Mesenchymal stem cell (in vitro differentiated cells and primary cell): ENCODE results near the gene DOCK8.

Experiments
- DNase-seq: peaks from one replicate; pipeline ENCODE4 v3.0.0-alpha.2; 2013
- H2AFZ ChIP-seq: one replicate; pipeline ENCODE4 v1.6.1; 2013; ENCODE audit warnings: low read depth, mild to moderate bottlenecking, control low read depth, inconsistent platforms, low read length, moderate library complexity
- H2AK5ac ChIP-seq: 2 replicates; pipeline ENCODE4 v1.6.1; 2013; ENCODE audit warnings: low read length, moderate library complexity, mild to moderate bottlenecking, inconsistent platforms; ENCODE audit not compliant: severe bottlenecking
- H2BK120ac ChIP-seq: one replicate; pipeline ENCODE4 v1.6.1; 2013; ENCODE audit warnings: low read depth, mild to moderate bottlenecking, inconsistent platforms, low read length, moderate library complexity
- H2BK12ac ChIP-seq, 2 experiments: one replicate each; pipeline ENCODE4 v1.6.1; 2013; ENCODE audit warnings: inconsistent platforms in 2 of 2, low read length in 2 of 2, mild to moderate bottlenecking in 2 of 2, moderate library complexity in 2 of 2, control low read depth in 1 of 2
- H2BK15ac ChIP-seq: one replicate; pipeline ENCODE4 v1.6.1; 2013; ENCODE audit warnings: mild to moderate bottlenecking, low read depth, inconsistent platforms; ENCODE audit not compliant: poor library complexity, severe bottlenecking
- H2BK5ac ChIP-seq: 2 replicates; pipeline ENCODE4 v1.6.1; 2013; ENCODE audit warnings: low read depth, mild to moderate bottlenecking, low read length, control low read depth, inconsistent platforms; ENCODE audit not compliant: poor library complexity, severe bottlenecking
- H3K14ac ChIP-seq, 2 experiments: one replicate each; pipeline ENCODE4 v1.6.1; 2013; ENCODE audit warnings: inconsistent platforms in 2 of 2, low read length in 2 of 2, control low read depth in 1 of 2, mild to moderate bottlenecking in 1 of 2, moderate library complexity in 1 of 2
- H3K18ac ChIP-seq, 2 experiments: one replicate each; pipeline ENCODE4 v1.6.1; 2013; ENCODE audit warnings: inconsistent platforms in 2 of 2, low read length in 2 of 2, control low read depth in 1 of 2, low read depth in 1 of 2, mild to moderate bottlenecking in 1 of 2
- H3K23ac ChIP-seq, 2 experiments: one replicate each; pipeline ENCODE4 v1.6.1; 2013; ENCODE audit warnings: inconsistent platforms in 2 of 2, low read length in 2 of 2, mild to moderate bottlenecking in 2 of 2, moderate library complexity in 2 of 2, control low read depth in 1 of 2
- H3K27ac ChIP-seq: 2 replicates; pipeline ENCODE4 v1.5.1; 2013; ENCODE audit warnings: mild to moderate bottlenecking, moderate library complexity, low read length, control low read depth, inconsistent platforms; ENCODE audit not compliant: poor library complexity, severe bottlenecking
- H3K27me3 ChIP-seq, 2 experiments: 2 replicates each; pipeline versions ENCODE4 v1.6.1 to v1.7.0; 2013; ENCODE audit warnings: low read length in 2 of 2, mild to moderate bottlenecking in 2 of 2, moderate library complexity in 2 of 2, control low read depth in 1 of 2, inconsistent platforms in 1 of 2; ENCODE audit not compliant: control insufficient read depth in 1 of 2, insufficient read depth in 1 of 2
- H3K36me3 ChIP-seq, 2 experiments: 2 replicates each; pipeline versions ENCODE4 v1.6.1 to v1.7.0; 2013; ENCODE audit warnings: low read length in 2 of 2, control low read depth in 1 of 2, inconsistent platforms in 1 of 2, low read depth in 1 of 2, mild to moderate bottlenecking in 1 of 2; ENCODE audit not compliant: insufficient read depth in 2 of 2, control insufficient read depth in 1 of 2
- H3K4ac ChIP-seq, 2 experiments: one replicate each; pipeline ENCODE4 v1.6.1; 2013; ENCODE audit warnings: inconsistent platforms in 2 of 2, low read length in 2 of 2, mild to moderate bottlenecking in 2 of 2, moderate library complexity in 2 of 2, control low read depth in 1 of 2, low read depth in 1 of 2
- H3K4me1 ChIP-seq: 2 replicates; pipeline ENCODE4 v1.6.1; 2013; ENCODE audit warnings: low read depth, low read length, control low read depth; ENCODE audit not compliant: control insufficient read depth, insufficient read depth
- H3K4me2 ChIP-seq: 2 replicates; pipeline ENCODE4 v1.6.1; 2013; ENCODE audit warnings: low read length, mild to moderate bottlenecking, inconsistent platforms; ENCODE audit not compliant: poor library complexity, severe bottlenecking
- H3K4me3 ChIP-seq, 2 experiments: 2 replicates each; pipeline versions ENCODE4 v1.5.1 to v1.7.0; 2013; ENCODE audit warnings: low read length in 2 of 2, mild to moderate bottlenecking in 2 of 2, control low read depth in 1 of 2, low read depth in 1 of 2; ENCODE audit not compliant: insufficient read depth in 1 of 2
- H3K79me1 ChIP-seq: replicated peaks from 2 replicates; pipeline ENCODE4 v1.6.1; 2013; ENCODE audit warnings: mild to moderate bottlenecking, control low read depth, low read length, inconsistent platforms; ENCODE audit not compliant: poor library complexity, severe bottlenecking
- H3K9ac ChIP-seq: 2 replicates; pipeline ENCODE4 v1.7.0; 2013; ENCODE audit warnings: mild to moderate bottlenecking, low read length, moderate library complexity
- H3K9me3 ChIP-seq: 2 replicates; pipeline ENCODE4 v1.7.0; 2013; ENCODE audit warnings: mild to moderate bottlenecking, low read length; ENCODE audit not compliant: control insufficient read depth
- H4K8ac ChIP-seq: one replicate; pipeline ENCODE4 v1.6.1; 2013; ENCODE audit warnings: inconsistent platforms, mild to moderate bottlenecking, low read length, moderate library complexity
- H4K91ac ChIP-seq: one replicate; pipeline ENCODE4 v1.6.1; 2013; ENCODE audit warnings: mild to moderate bottlenecking, low read length, inconsistent platforms
- WGBS: methylation state at CpG from one replicate; pipeline ENCODE4 v1.1.7; 2013; ENCODE audit warnings: mixed read lengths; 5-methylcytosine and 5-hydroxymethylcytosine counted together

Gene DOCK8

GRCh38 chr9:274406-274805, 59.7 kb downstream of the DOCK8 start:
- WGBS, result 67% methylated on average over 3 of the region's 6 CpGs
- H3K18ac ChIP-seq, result no peak overlapping the region
- no peaks in the 10 kb centered on the region for H3K27me3 ChIP-seq

DNA sequence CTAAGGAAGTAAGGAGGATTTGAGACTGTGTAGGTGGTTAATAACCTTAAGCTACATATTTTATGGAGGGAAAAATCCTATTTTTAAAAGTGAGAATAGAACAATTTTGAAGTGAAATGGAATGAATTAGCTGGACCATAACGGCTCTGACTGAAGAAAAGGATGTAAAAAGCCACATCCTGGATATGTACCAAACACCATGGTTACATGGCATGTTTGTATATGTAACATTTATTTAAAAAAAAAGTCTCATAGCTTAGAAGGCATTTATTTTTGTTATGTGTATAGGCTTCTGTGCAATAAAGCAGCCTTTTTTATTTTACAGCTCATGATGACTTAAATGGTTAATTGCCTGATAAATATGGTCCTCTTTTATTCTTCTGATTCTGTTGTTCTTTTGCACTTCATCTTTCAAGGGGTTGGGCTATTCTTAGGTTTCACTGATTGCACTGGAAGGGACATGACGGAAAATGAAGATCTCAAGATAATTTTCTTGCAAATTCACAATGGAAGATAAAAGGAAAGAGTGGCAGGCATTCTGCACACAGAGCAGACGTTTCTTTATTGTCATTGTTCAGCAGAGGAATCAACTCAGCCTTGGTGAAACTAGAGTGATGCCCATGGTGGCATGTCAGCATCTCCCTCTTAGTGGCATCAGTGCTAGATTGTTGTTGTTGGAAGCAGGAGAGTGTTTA, 63.1 kb downstream of the DOCK8 start:
- WGBS, result 49% methylated on average over 3 of the region's 3 CpGs
- no peak overlapping the region for H3K18ac ChIP-seq

More at GRCh38 chr9:274406-274805, 59.7 kb downstream of the DOCK8 start:
- Histone ChIP-seq H3K79me1 (no peaks in the 10 kb centered on the region), H3K4me1 (no peaks in the 10 kb centered on the region), H3K27ac (no peak overlapping the region), H3K9ac (no peak overlapping the region), H2BK12ac (no peak overlapping the region), H2BK5ac (no peak overlapping the region), H2BK120ac (no peak overlapping the region), H3K36me3 (no peaks in the 10 kb centered on the region), H2AFZ (no peak overlapping the region), H3K23ac (no peak overlapping the region), H2BK15ac (no peak overlapping the region), H4K8ac (no peak overlapping the region), H4K91ac (no peak overlapping the region), H3K9me3 (no peaks in the 10 kb centered on the region), H3K4me2 (no peak overlapping the region), H3K14ac (no peak overlapping the region), H2AK5ac (no peak overlapping the region), H3K4me3 (no peak overlapping the region), H3K4ac (no peak overlapping the region)
- no peak for DNase-seq

GRCh38 chr9:278651-279050, 64.0 kb downstream of the DOCK8 start:
- H3K27ac ChIP-seq, result no peak overlapping the region
- no peak overlapping the region for H3K9ac ChIP-seq
- H2BK120ac ChIP-seq, result no peak overlapping the region
- H3K4me3 ChIP-seq, result no peak overlapping the region
- WGBS, result 67% methylated on average over 8 of the region's 8 CpGs
- H3K4me1 ChIP-seq, result no peaks in the 10 kb centered on the region
- no peaks in the 10 kb centered on the region for H3K79me1 ChIP-seq
- no peak overlapping the region for H3K23ac ChIP-seq
- H3K27me3 ChIP-seq, result no peaks in the 10 kb centered on the region
- H3K18ac ChIP-seq, result no peak overlapping the region
- no peak overlapping the region for H2AK5ac ChIP-seq
- H2BK5ac ChIP-seq, result no peak overlapping the region
- H4K8ac ChIP-seq, result no peak overlapping the region
- H2BK12ac ChIP-seq, result no peak overlapping the region
- no peak overlapping the region for H3K4ac ChIP-seq
- no peaks in the 10 kb centered on the region for H3K9me3 ChIP-seq
- DNase-seq, result no peak
- no peak overlapping the region for H4K91ac ChIP-seq
- H3K4me2 ChIP-seq, result no peak overlapping the region
- no peak overlapping the region for H3K14ac ChIP-seq
- H3K36me3 ChIP-seq, result no peaks in the 10 kb centered on the region
- no peak overlapping the region for H2BK15ac ChIP-seq
- no peak overlapping the region for H2AFZ ChIP-seq

More for the DNA sequence above, 63.1 kb downstream of the DOCK8 start:
- Histone ChIP-seq H3K79me1 (no peaks in the 10 kb centered on the region), H3K27ac (no peak overlapping the region), H3K14ac (no peak overlapping the region), H2BK15ac (no peak overlapping the region), H3K4me1 (no peaks in the 10 kb centered on the region), H3K9me3 (no peaks in the 10 kb centered on the region), H2BK5ac (no peak overlapping the region), H3K23ac (no peak overlapping the region), H3K4ac (no peak overlapping the region), H3K4me2 (no peak overlapping the region), H3K9ac (no peak overlapping the region), H2BK12ac (no peak overlapping the region), H3K4me3 (no peak overlapping the region), H4K91ac (no peak overlapping the region), H2AK5ac (no peak overlapping the region), H3K27me3 (no peaks in the 10 kb centered on the region), H2BK120ac (no peak overlapping the region), H4K8ac (no peak overlapping the region), H2AFZ (no peak overlapping the region), H3K36me3 (no peaks in the 10 kb centered on the region)
- no peak for DNase-seq

- H2BK12ac ChIP-seq, result no peak overlapping the region
- DNase-seq, result no peak
Measured at GRCh38 chr9:279674-280073, 65.0 kb downstream of the DOCK8 start.

More at GRCh38 chr9:279674-280073, 65.0 kb downstream of the DOCK8 start:
- Histone ChIP-seq H3K9me3 (no peaks in the 10 kb centered on the region), H3K23ac (no peak overlapping the region), H2BK120ac (no peak overlapping the region), H3K18ac (no peak overlapping the region), H3K14ac (no peak overlapping the region), H2BK15ac (no peak overlapping the region), H3K36me3 (no peaks in the 10 kb centered on the region), H2AK5ac (no peak overlapping the region), H3K4me1 (no peaks in the 10 kb centered on the region), H4K91ac (no peak overlapping the region), H3K79me1 (no peaks in the 10 kb centered on the region), H4K8ac (no peak overlapping the region), H2BK5ac (no peak overlapping the region), H3K27me3 (no peaks in the 10 kb centered on the region), H3K4ac (no peak overlapping the region), H3K4me2 (no peak overlapping the region), H3K27ac (no peak overlapping the region), H3K9ac (no peak overlapping the region), H3K4me3 (no peak overlapping the region), H2AFZ (no peak overlapping the region)
- WGBS, result 66% methylated on average over 4 of the region's 4 CpGs
